Stimulated activated CD4-positive, alpha-beta T cell treated with anti-CD3 and anti-CD28 coated beads, Interleukin-1b, Interleukin-23, amount 100 ng/mL, for 48 hours (primary cell): ENCODE results near the gene KHDC1L.
"Not testable (repeated sequence)": the region's sequence is repeated elsewhere in the genome, so short reads cannot be mapped to it uniquely, and the experiment has no call there.

ENCODE experiments used
- DNase-seq: peaks from one replicate; pipeline ENCODE4 v3.0.0-alpha.2; 2020

KHDC1L gene, protein sequence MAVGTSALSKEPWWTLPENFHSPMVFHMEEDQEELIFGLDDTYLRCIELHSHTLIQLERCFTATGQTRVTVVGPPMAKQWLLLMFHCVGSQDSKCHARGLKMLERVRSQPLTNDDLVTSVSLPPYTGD

DNA sequence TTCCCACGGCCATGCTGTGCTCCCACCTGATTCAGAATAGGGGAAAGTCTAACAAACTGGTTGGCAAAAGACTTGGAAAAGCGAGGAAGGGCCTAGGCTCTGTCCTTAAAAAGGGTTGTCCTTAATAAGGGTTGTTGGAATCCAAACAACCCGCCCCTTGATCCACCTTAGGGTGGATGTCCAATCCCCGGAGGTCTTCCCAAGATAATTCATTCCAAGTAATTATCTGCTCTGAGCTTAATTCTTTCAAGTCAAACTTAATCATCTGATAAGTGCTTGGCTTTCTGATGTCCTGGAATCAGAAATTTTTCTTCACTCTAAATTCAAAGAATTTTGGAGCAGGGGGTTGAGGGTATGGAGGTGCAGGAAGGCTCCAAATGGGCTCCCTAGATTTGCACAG is at the start of gene KHDC1L:
Gene KHDC1L, minus strand, starts transcription at position 101 of the 400 bp plus-strand sequence. Its CDS starts 88 bp downstream, at position 13.
- no peak for DNase-seq

DNA sequence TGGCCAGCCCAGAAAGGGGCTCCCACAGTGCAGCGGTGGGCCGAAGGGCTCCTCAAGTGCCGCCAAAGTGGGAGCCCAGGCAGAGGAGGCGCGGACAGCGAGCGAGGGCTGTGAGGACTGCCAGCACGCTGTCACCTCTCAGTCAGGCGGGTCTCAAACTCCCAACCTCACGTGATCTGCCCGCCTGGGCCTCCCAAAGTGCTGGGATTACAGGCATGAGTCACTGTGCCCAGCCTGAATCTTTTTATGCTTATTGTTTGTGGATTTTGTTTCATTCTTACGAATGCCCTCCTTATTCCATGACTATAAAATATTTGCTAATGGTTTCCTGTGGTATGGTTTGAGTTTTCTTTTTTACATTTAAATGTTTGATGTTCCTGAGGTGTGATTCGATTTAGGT is 44.0 kb upstream of the KHDC1L start:
- not testable (repeated sequence) for DNase-seq

DNA sequence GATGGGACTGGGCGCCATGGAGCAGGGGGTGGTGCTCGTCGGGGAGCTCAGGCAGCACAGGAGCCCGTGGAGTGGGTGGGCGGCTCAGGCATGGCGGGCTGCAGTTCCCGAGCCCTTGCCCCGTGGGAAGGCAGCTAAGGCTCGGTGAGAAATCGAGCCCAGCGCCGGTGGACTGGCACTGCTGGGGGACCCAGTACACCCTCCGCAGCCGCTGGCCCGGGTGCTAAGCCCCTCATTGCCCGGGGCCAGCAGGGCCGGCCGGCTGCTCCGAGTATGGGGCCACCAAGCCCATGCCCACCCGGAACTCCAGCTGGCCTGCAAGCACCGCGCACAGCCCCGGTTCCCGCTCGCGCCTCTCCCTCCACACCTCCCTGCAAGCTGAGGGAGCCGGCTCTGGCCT is 43.6 kb upstream of the KHDC1L start:
- not testable (repeated sequence) for DNase-seq

DNA sequence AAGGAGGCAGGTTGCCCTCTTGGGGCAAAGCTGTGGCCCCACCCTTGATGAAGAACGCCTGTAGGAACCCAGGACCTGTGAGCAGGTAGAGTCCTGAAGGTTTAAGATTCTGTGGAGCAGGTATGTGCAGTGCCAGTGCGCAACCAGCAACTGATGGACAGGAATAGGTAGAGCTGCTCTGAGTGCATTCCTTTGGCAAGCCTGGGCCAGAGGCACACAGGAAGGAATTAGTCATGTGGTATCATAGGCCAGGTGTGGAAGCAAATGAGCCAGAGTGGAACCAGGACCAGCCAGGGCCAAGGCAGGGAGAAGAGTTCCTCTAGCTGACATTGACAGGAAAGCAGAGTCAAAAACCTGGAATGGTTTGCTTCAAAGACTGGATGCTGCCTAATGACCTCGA is 39.1 kb upstream of the KHDC1L start:
- DNase-seq: peak; percentile 3

DNA sequence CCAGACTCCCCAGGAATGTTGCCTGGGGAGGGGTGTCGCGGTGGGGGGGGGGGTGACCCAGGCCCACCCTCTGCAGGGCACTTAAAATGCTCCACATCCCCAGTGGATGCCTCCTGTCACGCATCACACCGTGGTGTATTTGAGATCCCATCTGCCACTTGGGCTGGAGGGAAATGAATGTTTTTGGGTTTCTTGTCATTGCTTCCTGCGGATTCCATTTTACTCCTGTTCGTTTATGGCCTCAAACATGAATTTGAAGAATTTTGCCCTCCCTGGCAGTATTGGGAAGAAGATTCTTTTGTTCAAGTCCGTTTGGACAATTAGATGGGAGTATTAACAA is 38.2 kb upstream of the KHDC1L start:
- DNase-seq: no peak

DNA sequence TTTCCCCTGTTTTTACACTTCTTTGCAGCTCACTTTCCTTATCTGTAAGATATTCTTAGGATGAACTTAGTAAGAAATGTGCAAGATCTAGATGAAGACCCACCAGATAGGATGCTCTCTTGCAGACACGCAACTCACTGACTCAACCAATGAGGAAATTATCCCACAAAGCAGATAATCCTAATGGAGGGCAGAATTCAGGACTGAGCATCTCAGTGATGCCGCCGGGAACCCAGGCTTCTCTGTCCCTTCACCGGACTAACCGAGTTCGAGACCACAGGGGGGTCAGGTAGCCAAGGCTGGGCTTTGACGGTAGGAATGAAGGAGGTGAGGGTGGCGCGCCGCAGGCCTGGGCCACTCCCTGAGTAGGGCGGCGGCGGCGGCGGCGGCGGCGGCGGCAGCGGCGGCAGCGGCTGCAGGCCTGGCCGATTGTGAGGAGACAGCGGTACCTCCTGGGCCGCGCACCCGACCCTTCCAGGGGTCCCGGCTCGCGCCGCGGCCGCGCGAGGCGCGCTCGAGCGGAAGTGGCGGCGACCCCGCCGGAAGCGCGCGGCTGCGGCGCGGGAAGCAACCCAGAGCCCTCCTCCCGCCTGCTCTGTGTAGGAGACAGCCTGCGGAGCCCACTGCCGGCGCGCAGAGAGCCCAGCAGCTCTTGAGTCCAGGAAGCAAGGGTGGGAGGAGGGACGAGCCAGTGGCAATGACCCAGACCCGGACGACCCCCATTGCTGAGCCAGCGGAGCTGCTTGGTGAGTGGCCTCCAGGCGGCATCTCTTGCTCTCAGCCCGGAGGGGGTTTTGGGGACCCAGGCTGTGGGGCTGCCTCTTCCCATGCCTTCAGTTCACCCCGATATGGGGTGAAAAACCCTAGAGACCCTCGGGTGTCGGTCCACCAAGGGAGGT is 37.6 kb upstream of the KHDC1L start, which contains the start of gene KHDC1:
Gene KHDC1, minus strand, starts transcription at position 526 of the 899 bp plus-strand sequence. CDS start 20,679 bp downstream, outside the sequence.
- peak; percentile 46 for DNase-seq

DNA sequence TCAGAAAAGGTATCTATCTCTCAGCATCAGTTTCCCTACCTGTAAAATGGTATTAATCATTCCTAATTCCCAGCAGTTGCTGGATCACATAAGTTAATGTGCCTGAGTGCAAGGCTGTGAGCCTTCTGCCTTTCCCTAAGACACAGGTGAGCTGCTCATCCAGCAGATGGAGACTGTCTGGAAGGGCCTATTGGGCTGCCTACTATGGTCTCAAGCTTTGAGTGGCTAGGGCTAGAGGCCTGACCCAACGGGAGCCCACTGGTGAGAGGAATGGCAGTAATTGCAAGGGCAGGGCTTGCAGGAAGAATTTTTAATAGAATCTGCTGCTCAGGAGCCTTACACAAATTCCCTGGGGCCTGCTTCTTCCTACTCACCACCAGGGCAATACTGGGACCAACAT is 33.4 kb upstream of the KHDC1L start:
- no peak for DNase-seq

DNA sequence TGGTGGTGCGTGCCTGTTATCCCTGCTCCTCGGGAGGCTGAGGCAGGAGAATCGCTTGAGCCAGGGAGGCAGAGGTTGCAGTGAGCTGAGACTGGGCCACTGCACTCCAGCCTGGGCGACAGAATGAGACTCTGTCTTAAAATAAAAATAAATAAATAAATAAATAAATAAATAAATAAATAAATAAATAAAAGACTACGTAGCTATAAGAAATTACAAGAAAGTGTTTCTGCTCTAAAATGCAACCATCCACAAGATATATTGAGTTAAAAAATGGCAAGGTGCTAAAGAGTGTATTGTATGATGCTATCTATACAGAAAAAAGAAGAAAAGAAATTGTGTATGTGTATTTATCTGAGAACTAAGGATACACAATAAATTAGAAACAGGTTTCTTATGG is 29.0 kb upstream of the KHDC1L start:
- not testable (repeated sequence) for DNase-seq

DNA sequence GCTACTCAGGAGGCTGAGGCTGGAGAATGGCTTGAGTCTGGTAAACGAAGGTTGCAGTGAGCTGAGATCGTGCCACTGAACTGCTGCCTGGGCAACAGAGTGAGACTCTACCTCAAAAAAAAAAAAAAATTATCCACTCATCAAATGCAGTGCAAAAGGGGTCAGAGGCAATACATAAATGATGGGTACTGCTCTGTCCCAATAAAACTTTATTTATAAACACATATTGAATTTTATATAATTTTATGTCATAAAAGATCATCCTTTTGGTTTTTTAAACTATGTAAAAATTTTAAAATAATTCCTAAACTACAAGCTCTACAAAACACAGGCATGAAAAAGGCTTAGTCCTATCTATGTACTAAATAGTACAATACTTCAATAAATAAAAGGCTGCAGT is 27.4 kb upstream of the KHDC1L start:
- DNase-seq: no peak

DNA sequence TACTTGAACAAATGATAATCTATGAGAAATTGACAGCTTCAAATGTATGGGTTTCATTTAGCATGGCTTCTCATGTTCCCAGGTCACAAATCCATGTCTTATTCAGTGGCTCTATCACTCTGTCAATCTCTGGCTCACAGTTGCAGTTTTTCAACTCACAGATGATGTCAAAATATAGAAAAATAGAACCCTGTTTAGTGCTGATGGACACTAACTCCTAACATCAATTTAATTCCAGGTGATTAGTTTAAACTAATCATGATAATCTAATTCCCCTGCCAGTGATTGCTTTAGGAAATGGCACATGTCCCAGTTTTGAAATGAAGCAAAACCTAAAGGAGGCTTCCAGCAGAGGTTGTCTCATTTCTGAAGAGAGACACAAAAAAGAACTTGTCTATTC is 24.7 kb upstream of the KHDC1L start:
- DNase-seq: no peak

DNA sequence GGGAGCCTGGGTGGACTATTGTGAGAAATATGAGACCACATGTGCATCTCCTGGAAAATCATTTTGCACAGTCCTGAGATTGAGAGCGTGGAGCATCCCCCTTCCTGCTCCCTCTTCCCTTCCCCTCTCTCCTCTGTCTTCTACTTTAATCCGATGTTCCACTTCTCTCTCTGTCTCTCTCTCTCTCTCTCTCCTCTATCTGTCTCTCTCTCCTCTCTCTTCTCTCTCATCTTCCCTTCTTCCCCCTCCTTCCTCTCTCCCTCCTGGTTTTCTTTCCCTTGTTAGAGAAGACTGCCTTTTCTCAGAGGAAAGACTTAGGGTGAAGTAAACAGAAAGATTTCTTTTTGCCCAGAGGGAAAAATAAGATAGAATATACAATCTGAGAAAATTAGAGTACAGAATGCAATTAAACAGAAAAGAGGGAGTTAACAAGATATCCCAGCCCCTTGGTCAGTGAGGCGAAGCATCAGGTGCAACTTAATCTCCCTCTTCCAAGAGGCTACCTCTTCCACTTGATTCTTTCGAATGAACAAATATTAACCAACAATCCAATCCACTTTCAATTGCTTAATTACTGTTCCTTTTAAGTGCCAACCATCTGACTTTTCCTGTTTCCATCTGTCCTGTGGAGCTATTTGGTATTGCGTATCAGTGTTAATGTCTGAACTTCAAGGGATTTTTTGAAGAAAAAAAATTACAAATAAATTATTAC is 23.1 kb upstream of the KHDC1L start:
- DNase-seq: no peak

DNA sequence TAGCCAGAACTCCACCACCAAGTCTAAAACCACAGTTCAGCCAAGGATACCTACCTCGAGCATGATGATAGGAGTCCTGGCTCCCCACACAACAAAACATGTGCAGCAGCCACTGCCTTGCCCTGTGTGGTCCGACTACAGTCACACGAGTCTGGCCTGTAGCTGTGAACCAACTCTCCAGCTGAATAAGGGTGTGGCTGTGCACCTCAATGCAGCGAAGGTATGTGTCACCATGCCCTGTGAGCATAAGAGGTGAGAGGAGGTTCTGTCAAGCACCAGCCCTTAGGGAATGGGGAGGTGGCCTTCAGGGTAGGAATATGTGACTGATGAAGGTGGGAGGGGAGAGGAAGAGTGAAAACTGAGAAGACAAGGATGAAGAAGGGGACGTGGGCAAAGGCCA is 16.7 kb upstream of the KHDC1L start:
- DNase-seq: no peak

DNA sequence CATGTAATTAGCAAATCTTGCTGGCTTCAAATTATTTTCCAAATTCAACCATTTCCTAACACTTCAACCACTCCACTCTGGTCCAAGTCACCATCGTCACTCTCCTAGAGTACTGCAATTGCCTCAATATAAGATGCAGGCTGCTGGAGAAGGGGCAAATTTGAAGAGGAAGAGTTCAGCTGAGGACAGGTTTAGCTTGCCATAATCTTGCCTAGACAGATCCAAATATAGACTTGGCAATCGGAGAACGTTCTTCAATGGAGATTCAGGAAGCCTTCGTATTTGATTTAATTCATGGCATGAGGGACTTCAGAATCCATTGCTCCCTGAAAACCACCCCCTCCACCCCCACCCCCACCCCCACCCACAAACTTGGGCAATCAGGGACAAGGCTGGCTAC is 15.4 kb upstream of the KHDC1L start:
- no peak for DNase-seq

DNA sequence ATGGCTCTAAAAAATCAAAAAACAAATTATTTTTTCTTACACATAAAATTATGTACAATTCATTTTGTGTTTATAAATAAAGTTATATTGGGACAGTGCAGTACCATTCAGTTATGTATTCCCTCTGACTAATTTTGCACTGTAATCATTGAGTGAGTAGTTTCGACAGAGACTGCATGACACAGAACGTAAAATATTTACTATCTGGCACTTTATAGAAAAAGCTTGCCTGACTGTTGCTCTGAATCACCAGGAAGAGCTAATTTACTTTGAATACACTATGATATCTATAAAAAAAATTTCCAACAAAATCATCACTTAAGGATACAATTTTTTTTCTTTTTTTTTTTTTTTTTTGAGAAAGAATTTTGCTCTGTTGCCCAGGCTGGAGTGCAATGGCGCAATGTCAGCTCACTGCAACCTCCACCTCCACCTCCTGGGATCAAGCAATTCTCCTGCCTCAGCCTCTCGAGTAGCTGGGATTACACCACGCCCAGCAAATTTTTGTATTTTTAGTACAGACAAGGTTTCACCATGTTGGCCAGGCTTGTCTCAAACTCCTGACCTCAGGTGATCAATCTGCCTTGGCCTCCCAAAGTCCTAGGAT is 11.0 kb upstream of the KHDC1L start:
- no peak for DNase-seq

DNA sequence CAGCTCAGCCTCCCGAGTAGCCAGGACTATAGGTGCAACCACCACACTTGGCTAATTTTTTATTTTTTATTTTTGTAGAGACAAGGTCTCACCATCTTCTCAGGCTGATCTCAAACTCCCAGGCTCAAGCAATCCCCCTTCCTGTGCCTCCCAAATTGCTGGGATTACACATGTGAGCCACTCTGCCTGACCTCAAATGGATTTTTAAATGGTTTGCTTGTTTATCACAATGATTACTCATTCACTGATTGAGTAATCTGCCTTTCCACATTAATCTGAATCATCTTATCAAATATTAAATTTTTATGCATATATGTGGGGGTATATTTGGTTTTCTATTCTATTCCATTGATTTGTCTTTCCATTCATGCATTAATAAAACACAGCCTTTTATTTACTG is 9.4 kb upstream of the KHDC1L start:
- no peak for DNase-seq

DNA sequence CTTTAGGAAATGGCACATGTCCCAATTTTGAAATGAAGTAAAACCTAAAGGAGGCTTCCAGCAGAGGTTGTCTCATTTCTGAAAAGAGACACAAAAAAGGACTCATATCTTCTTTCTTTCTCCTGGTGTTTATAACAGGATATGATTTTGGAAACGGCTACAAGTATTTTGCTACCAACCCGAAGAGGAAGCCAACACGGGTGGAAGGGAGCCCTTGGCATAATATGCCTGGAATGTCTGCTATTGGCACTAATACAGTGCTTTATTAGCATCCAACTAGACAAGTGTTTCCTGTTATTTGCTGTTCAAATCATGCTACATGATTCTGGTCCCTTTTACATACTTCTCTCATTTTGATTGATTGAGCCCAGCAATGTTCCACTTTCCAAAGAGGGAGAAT is 8.7 kb upstream of the KHDC1L start:
- DNase-seq: not testable (repeated sequence)

DNA sequence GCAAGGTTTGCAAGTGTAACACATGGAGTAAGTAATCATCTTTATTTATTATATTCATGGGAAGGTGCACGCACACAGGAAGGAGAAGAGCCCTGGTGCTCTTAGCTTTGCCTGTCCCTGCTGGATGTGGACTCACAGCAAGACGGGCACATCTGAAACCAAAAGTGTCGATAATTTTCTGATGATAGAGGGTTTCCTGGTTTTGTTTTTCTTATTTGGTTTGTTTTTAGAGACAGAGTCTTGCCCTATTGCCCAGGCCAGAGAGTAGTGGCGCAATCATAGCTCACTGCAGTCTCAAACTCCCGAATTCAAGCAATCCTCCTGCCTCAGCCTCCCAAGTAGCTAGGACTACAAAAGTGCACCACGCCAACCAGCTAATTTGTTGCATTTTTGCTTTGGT is 7.8 kb upstream of the KHDC1L start:
- no peak for DNase-seq

DNA sequence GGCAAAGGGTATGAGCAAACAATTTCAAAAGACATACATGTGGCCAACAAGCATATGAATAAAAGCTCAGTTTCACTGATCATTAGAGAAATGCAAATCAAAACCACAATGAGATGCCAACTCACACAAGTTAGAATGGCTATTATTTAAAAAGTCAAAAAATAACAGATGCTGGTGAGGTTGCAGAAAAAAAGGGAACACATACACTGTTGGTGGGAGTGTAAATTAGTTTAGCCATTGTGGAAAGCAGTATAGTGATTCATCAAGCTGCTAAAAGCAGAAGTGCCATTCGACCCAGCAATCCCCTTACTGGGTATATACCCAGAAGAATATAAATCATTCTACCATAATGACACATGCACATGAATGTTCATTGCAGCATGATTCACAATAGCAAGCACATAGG is 6.7 kb upstream of the KHDC1L start:
- no peak for DNase-seq

DNA sequence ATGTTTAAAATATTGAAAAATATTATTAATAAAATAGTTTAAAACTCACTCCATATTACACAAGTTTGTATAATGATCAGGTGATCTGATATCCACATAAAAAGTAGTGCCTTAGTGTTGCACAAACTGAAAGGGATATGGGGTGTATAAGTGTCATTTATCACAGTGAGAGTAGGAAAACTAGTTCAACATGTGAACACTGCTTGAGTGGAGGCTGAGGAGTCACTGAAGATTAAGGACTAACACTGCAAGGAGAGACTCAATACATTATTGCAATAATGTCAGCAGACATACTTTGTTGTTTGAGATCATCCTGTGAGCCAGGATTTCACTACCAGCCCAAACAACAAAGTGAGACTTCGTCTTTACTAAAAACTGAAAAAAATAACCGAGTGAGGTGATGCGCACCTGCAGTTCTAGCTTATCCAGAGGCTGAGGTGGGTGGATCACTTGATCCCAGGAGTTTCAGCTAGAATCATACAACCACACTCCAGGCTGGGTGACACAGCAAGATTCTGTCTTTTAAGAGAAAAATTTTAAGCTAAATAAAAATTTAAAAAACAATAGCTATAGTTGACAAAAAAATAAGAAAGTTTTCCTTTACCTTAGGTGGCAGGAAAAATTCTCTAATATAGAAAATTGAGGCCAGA is 2.4 kb upstream of the KHDC1L start:
- no peak for DNase-seq

DNA sequence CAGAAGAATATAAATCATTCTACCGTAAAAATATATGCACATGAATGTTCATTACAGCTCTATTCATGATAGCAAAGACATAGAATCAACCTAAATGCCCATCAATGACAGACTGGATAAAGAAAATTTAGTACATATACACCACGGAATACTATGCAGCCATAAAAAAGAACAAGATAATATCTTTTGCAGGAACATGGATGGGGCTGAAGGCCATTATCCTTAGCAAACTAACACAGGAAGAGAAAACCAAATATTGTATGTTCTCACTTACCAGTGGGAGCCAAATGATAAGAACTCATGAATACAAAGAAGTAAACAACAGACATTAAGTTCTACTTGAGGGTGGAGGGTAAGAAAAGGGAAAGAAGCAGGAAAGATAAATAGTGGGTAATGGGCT is 8.4 kb downstream of the KHDC1L start:
- no peak for DNase-seq

DNA sequence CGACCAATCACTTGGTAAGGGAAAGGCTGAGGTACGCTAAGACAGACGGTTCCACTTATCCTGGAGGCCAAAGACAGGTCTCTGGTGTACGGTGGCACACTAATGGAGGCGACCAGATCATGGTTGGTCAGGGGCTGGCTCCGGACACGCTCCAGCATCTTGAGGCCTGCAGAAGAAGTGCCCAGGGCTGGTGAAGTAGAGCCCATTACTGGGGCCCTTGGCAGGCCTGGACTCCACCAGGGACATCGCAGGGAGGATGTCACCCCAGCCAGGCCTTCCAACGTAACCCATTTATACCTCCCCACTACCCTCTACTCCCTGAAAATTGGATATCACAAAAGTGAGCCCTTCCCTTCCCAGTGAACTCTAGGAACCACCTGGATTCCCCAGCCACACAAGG is 16.2 kb downstream of the KHDC1L start:
- no peak for DNase-seq

DNA sequence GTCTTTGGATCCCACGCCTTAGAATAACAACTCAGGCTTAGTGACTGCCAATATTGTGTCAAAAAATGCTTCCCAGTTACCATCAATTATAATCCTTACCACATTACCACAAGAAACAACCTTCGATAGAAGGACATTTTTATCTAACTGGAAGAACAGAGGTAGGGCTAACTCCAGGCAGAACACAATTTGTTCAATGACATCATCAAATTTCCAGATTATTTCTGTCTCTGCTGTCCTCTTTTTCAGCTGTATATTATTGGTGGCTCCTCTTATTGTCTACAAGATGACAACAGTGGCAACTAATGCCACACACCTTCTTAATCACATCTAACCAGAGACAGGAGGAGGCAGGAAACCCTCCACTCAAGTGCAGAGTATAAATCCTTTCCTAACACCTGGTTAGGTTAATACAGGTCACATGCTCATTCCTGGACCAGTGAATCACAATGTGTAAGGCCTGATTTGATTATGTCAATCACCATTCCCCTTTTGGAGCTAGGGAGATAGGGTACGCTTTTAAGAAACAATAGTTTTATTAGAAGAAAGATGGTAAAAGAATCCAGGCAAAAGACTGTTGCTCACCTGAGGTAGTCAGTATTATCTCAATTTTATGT is 18.0 kb downstream of the KHDC1L start:
- DNase-seq: no peak

DNA sequence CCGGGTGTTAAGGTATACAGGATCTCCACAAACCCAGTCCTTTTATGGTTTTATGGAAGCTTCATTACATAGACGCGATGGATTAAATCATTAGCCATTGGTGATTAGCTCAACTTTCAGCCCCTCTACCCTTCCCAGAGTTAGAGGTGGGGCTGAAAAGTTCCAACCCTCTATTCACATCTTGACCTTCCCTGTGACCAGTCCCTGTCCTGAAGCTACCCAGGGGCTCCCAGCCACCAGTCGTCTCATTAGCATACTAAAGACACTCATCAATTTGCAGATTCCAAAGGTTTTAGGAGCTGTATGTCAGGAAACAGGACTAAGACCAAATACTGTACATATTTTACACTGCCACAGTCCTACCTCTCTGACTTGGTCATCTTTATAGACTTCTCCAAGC is 21.0 kb downstream of the KHDC1L start:
- DNase-seq: no peak
